ENCODE results near the gene MCF2L2. TPM values are rescaled to one million over a fixed set of nuclear protein-coding genes. Genes with fewer than 3 reads are reported as not detected.

MCF2L2 gene
- total RNA-seq, 1 donor from 2014 or later, result 2.1 TPM

GRCh38 chr3:183254487-183255347 lies 173.7 kb downstream of the MCF2L2 start:
- Mint-ChIP-seq H3K9me3 (no peaks in the 10 kb centered on the region), H3K4me1 (peaks cover 52% of the 10 kb centered on the region), H3K27ac (ENCODE audit: unreplicated experiment) (peak overlapping the region; percentile 88), H3K36me3 (ENCODE audit: low read depth) (peaks cover 5% of the 10 kb centered on the region), H3K4me3 (peak overlapping the region; percentile 91), H3K27me3 (ENCODE audit: low read depth) (no peaks in the 10 kb centered on the region)
- peak; percentile 33 for DNase-seq (ENCODE audit: low read depth, low spot score)
- TF ChIP-seq, protein P1, sequence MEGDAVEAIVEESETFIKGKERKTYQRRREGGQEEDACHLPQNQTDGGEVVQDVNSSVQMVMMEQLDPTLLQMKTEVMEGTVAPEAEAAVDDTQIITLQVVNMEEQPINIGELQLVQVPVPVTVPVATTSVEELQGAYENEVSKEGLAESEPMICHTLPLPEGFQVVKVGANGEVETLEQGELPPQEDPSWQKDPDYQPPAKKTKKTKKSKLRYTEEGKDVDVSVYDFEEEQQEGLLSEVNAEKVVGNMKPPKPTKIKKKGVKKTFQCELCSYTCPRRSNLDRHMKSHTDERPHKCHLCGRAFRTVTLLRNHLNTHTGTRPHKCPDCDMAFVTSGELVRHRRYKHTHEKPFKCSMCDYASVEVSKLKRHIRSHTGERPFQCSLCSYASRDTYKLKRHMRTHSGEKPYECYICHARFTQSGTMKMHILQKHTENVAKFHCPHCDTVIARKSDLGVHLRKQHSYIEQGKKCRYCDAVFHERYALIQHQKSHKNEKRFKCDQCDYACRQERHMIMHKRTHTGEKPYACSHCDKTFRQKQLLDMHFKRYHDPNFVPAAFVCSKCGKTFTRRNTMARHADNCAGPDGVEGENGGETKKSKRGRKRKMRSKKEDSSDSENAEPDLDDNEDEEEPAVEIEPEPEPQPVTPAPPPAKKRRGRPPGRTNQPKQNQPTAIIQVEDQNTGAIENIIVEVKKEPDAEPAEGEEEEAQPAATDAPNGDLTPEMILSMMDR (conservative IDR thresholded peaks at IDR 0.05), result no peak

DNA sequence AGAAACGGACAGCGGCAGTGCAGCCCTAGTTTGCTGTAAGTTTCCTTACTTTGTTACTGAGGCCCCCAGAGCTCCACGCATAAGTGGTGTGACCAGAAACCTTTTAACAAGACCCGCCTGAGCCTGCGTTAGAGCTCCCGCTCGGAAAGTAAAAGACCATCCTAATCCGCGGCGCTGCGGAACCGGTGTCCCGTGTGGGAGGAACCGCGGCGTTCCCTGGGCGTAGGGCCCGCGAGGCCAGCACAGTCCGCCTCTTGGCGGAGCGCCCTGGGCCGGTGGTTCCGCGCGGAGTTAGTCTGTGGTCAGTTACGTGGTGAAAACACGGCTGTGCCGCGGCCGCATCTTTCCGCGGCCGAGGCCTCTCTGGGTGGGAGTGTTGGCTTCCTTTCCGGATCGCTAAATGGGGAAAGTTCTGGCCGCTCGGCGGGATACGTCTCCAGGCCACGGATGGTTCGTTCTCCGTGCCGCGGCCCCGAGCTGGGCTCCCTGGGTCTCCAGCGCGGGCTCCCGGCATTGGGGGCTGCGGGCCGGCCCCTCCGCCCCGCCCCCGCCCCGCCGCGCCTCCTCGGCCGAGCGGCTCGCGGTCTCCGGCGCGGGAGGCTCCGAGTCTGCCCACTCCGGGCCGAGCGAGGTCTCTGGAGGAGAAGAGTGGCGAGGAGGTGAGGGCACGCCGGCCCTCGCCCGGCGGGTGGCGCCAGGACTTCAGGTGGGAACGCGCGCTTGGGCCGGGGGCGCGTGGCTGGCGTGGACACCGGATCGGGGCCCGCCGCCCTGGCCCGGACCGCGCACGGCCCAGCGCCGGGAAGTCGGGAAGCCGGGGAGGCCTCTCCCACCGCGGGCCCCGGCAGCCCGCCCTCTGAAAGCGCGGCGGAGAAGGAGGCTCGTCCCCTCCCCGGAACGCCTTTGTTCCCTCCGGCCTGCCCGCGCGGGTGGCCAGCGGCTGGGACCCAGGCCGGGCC lies 174.6 kb downstream of the MCF2L2 start:
- Mint-ChIP-seq H3K9me3 (no peaks in the 10 kb centered on the region), H3K4me3 (peak overlapping the region; percentile 90), H3K27ac (ENCODE audit: unreplicated experiment) (peak overlapping the region; percentile 63), H3K36me3 (ENCODE audit: low read depth) (peaks cover 5% of the 10 kb centered on the region), H3K4me1 (peaks cover 52% of the 10 kb centered on the region), H3K27me3 (ENCODE audit: low read depth) (no peaks in the 10 kb centered on the region)
- TF ChIP-seq, protein P1 (conservative IDR thresholded peaks at IDR 0.05), result no peak
- DNase-seq (ENCODE audit: low read depth, low spot score), result peak; percentile 43

GRCh38 chr3:183252973-183253527 lies 175.4 kb downstream of the MCF2L2 start, which contains the start of gene B3GNT5:
Gene B3GNT5, plus strand, starts transcription at chr3:183253253. Its CDS starts 16,546 bp downstream, at chr3:183269799.
- Mint-ChIP-seq H3K27me3 (ENCODE audit: low read depth) (no peaks in the 10 kb centered on the region), H3K4me3 (peak within 1 kb of the TSS; percentile 90), H3K27ac (ENCODE audit: unreplicated experiment) (peak within 1 kb of the TSS; percentile 63), H3K36me3 (ENCODE audit: low read depth) (peaks cover 2% of the 10 kb centered on the region), H3K9me3 (no peaks in the 10 kb centered on the region), H3K4me1 (peaks cover 45% of the 10 kb centered on the region)
- no peak for DNase-seq (ENCODE audit: low read depth, low spot score)
- TF ChIP-seq, protein P1 (conservative IDR thresholded peaks at IDR 0.05), result no peak

DNA sequence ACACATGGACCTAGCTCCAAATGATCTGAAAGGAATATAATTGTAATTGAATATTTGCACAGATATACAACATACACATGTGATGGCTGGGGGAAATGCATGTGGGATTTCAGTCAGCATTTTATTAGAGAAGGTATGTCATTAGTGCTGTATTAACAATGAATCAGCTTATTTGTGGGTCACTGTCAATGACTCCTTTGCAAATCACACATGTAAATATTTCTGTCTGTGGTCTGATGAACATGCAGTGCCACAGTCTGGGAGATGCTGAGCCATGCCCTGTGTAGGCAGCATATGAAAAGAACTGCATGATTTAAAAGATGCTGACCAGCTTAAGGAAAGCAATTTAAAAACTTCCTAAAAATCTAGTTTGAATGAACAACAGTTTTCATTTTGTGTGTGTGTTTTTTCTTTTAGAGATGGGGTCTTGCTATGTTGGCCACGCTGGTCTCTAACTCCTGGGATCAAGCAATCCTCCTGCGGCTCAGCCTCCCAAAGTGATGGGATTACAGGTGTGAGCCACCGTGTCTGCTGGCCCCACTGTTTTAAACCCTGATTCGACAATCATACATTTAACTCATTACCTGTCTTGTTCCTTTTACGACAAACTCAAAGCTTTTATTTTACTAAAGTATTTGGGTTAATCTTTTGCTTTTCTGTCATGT lies 176.2 kb downstream of the MCF2L2 start:
- Mint-ChIP-seq H3K27ac (ENCODE audit: unreplicated experiment) (no peak overlapping the region), H3K27me3 (ENCODE audit: low read depth) (no peaks in the 10 kb centered on the region), H3K9me3 (no peaks in the 10 kb centered on the region), H3K36me3 (ENCODE audit: low read depth) (peaks cover 1% of the 10 kb centered on the region), H3K4me3 (no peak overlapping the region), H3K4me1 (peaks cover 40% of the 10 kb centered on the region)
- TF ChIP-seq, protein P1 (conservative IDR thresholded peaks at IDR 0.05), result no peak
- DNase-seq (ENCODE audit: low read depth, low spot score), result no peak
